HEK293 (cell line): ENCODE data around the gene HNRNPH1.

Source experiments
- CTCF ChIA-PET: fragments of 350-600 bp; formaldehyde crosslinking; extraction: SDS; loops from one replicate; lab custom pipeline; 2021; ENCODE audit warnings: antibody characterized with exemption; lab: Yijun Ruan, JAX
- POLR2A ChIA-PET: fragments of 300-600 bp; formaldehyde crosslinking; extraction: SDS; loops from one replicate; lab custom pipeline; 2020; ENCODE audit warnings: antibody characterized with exemption, inconsistent platforms; lab: Yijun Ruan, JAX
- H3K27ac ChIP-seq: fragments of 200-500 bp; sonication (Bioruptor generic); 2 replicates; pipeline ENCODE4 v1.5.1; 2014; ENCODE audit warnings: low read depth, low read length, control low read depth, inconsistent platforms; ENCODE audit errors: extremely low read depth
- H3K36me3 ChIP-seq, 2 experiments: fragments of 200-500 bp in 1 of 2; sonication (Bioruptor generic) in 1 of 2; 1 replicate in 1 of 2; 2 replicates in 1 of 2; pipeline ENCODE4 v1.5.1; 2014 to 2017; ENCODE audit warnings: inconsistent platforms in 2 of 2, low read length in 2 of 2; ENCODE audit not compliant: control insufficient read depth in 2 of 2, insufficient read depth in 1 of 2
- H3K4me1 ChIP-seq: fragments of 200-500 bp; sonication (Bioruptor generic); 2 replicates; pipeline ENCODE4 v1.5.1; 2014; ENCODE audit warnings: mild to moderate bottlenecking, low read length, inconsistent platforms; ENCODE audit not compliant: control insufficient read depth, insufficient read depth
- H3K4me3 ChIP-seq: 2 replicates; pipeline ENCODE4 v1.5.1; 2011; ENCODE audit warnings: low read depth, mild to moderate bottlenecking, control low read depth, low read length, moderate library complexity
- H3K9me3 ChIP-seq: fragments of 200-500 bp; sonication (Bioruptor generic); 2 replicates; pipeline ENCODE4 v1.5.1; 2014; ENCODE audit warnings: low read depth, low read length, inconsistent platforms; ENCODE audit not compliant: control insufficient read depth, insufficient read depth
- OSR2 ChIP-seq: fragments of 450-650 bp; formaldehyde crosslinking; IDR thresholded peaks from 2 replicates; pipeline ENCODE4 v1.5.1; 2016; ENCODE audit warnings: missing biosample characterization, missing genetic modification characterization
- PRDM6 ChIP-seq: fragments of 450-650 bp; formaldehyde crosslinking; IDR thresholded peaks from 2 replicates; pipeline ENCODE4 v1.5.1; 2017; ENCODE audit warnings: missing biosample characterization, missing genetic modification characterization
- REPIN1 ChIP-seq: fragments of 450-650 bp; formaldehyde crosslinking; IDR thresholded peaks from 2 replicates; pipeline ENCODE4 v1.5.1; 2017; ENCODE audit warnings: missing biosample characterization, missing genetic modification characterization, low read depth
- SCRT1 ChIP-seq: fragments of 450-650 bp; formaldehyde crosslinking; IDR thresholded peaks from 2 replicates; pipeline ENCODE4 v1.5.1; 2016; ENCODE audit warnings: missing biosample characterization, missing genetic modification characterization, borderline replicate concordance
- TCF7L2 ChIP-seq: IDR thresholded peaks from 2 replicates; pipeline ENCODE4 v1.6.1; 2011; ENCODE audit warnings: low read depth, mild to moderate bottlenecking, inconsistent platforms, low read length, moderate library complexity, borderline replicate concordance
- YY1 ChIP-seq: fragments of 450-650 bp; formaldehyde crosslinking; IDR thresholded peaks from 2 replicates; pipeline ENCODE4 v1.5.1; 2018; ENCODE audit warnings: missing biosample characterization, missing genetic modification characterization
- ZBTB21 ChIP-seq: fragments of 450-650 bp; formaldehyde crosslinking; IDR thresholded peaks from 2 replicates; pipeline ENCODE4 v1.5.1; 2017; ENCODE audit warnings: missing biosample characterization, missing genetic modification characterization
- ZBTB6 ChIP-seq: fragments of 450-650 bp; formaldehyde crosslinking; IDR thresholded peaks from 2 replicates; pipeline ENCODE4 v1.5.1; 2017; ENCODE audit warnings: missing biosample characterization, missing genetic modification characterization
- ZEB2 ChIP-seq: fragments of 450-650 bp; formaldehyde crosslinking; IDR thresholded peaks from 2 replicates; pipeline ENCODE4 v1.5.1; 2016; ENCODE audit warnings: missing biosample characterization, missing genetic modification characterization
- ZNF10 ChIP-seq: fragments of 450-650 bp; formaldehyde crosslinking; IDR thresholded peaks from 2 replicates; pipeline ENCODE4 v1.5.1; 2017; ENCODE audit warnings: missing biosample characterization, missing genetic modification characterization
- ZNF157 ChIP-seq: fragments of 450-650 bp; formaldehyde crosslinking; IDR thresholded peaks from 2 replicates; pipeline ENCODE4 v1.5.1; 2016; ENCODE audit warnings: missing biosample characterization, missing genetic modification characterization
- ZNF174 ChIP-seq: fragments of 450-650 bp; formaldehyde crosslinking; IDR thresholded peaks from 2 replicates; pipeline ENCODE4 v1.5.0; 2017; ENCODE audit warnings: missing biosample characterization, mild to moderate bottlenecking, missing genetic modification characterization
- ZNF335 ChIP-seq: fragments of 450-650 bp; formaldehyde crosslinking; conservative IDR thresholded peaks from 2 replicates; pipeline ENCODE4 v1.5.1; 2016; ENCODE audit warnings: missing biosample characterization, missing genetic modification characterization
- ZNF354C ChIP-seq: fragments of 450-650 bp; formaldehyde crosslinking; IDR thresholded peaks from 2 replicates; pipeline ENCODE4 v1.5.1; 2016; ENCODE audit warnings: missing biosample characterization, missing genetic modification characterization, low read depth, borderline replicate concordance
- ZNF362 ChIP-seq: fragments of 450-650 bp; formaldehyde crosslinking; IDR thresholded peaks from 2 replicates; pipeline ENCODE4 v1.5.1; 2016; ENCODE audit warnings: missing biosample characterization, missing genetic modification characterization
- ZNF449 ChIP-seq: fragments of 450-650 bp; formaldehyde crosslinking; IDR thresholded peaks from 2 replicates; pipeline ENCODE4 v1.5.1; 2017; ENCODE audit warnings: missing biosample characterization, mild to moderate bottlenecking, missing genetic modification characterization, moderate library complexity
- ZNF555 ChIP-seq: fragments of 450-650 bp; formaldehyde crosslinking; conservative IDR thresholded peaks from 2 replicates; pipeline ENCODE4 v1.5.1; 2017; ENCODE audit warnings: missing biosample characterization, mild to moderate bottlenecking, missing genetic modification characterization, inconsistent platforms
- ZNF558 ChIP-seq: fragments of 450-650 bp; formaldehyde crosslinking; IDR thresholded peaks from 2 replicates; pipeline ENCODE4 v1.5.1; 2016; ENCODE audit warnings: missing biosample characterization, missing genetic modification characterization
- ZNF560 ChIP-seq: fragments of 450-650 bp; formaldehyde crosslinking; IDR thresholded peaks from 2 replicates; pipeline ENCODE4 v1.5.1; 2017; ENCODE audit warnings: missing biosample characterization, missing genetic modification characterization, borderline replicate concordance
- ZNF629 ChIP-seq: fragments of 450-650 bp; formaldehyde crosslinking; IDR thresholded peaks from 2 replicates; pipeline ENCODE4 v1.5.1; 2017; ENCODE audit warnings: missing biosample characterization, missing genetic modification characterization
- ZNF654 ChIP-seq: fragments of 450-650 bp; formaldehyde crosslinking; IDR thresholded peaks from 2 replicates; pipeline ENCODE4 v1.5.1; 2016; ENCODE audit warnings: low read depth, missing biosample characterization, missing genetic modification characterization
- ZNF785 ChIP-seq: fragments of 450-650 bp; formaldehyde crosslinking; IDR thresholded peaks from 2 replicates; pipeline ENCODE4 v1.5.1; 2016; ENCODE audit warnings: missing biosample characterization, missing genetic modification characterization
- ZNF837 ChIP-seq: fragments of 450-650 bp; formaldehyde crosslinking; IDR thresholded peaks from 2 replicates; pipeline ENCODE4 v1.5.1; 2016; ENCODE audit warnings: missing biosample characterization, missing genetic modification characterization
- ZSCAN18 ChIP-seq: fragments of 450-650 bp; formaldehyde crosslinking; IDR thresholded peaks from 2 replicates; pipeline ENCODE4 v1.5.1; 2016; ENCODE audit warnings: missing biosample characterization, missing genetic modification characterization

The HNRNPH1 gene

GRCh38 chr5:179599973-179600372, 23.5 kb downstream of the HNRNPH1 start:
- Histone ChIP-seq H3K27ac (no peak overlapping the region), H3K9me3 (no peaks in the 10 kb centered on the region), H3K4me3 (no peak overlapping the region), H3K4me1 (no peaks in the 10 kb centered on the region), H3K36me3 (peaks cover 27 to 80% of the 10 kb centered on the region in 2 experiments; a peak in 2 of 3 replicates)
- CTCF ChIA-PET, result interaction anchor here (0.6 kb wide), 1 partner anchor 1125 kb away, joined by 4 read pairs; no protein-coding TSS in a partner anchor
- POLR2A ChIA-PET, result interaction anchor here (1.3 kb wide), 1 partner anchor 35 kb away, joined by 7 read pairs; no protein-coding TSS in a partner anchor
- TF ChIP-seq ZNF335 (no peak), ZEB2 (tag by site-specific recombination) (no peak), YY1 (no peak), ZNF560 (tag by site-specific recombination) (no peak), ZNF362 (tag by site-specific recombination) (no peak), ZNF354C (tag by site-specific recombination) (no peak), ZNF10 (tag by site-specific recombination) (no peak), ZNF174 (tag by site-specific recombination) (no peak), ZNF157 (no peak), REPIN1 (tag by site-specific recombination) (no peak), SCRT1 (tag by site-specific recombination) (no peak), TCF7L2 (no peak), ZNF785 (tag by site-specific recombination) (no peak), ZNF555 (tag by site-specific recombination) (no peak), OSR2 (tag by site-specific recombination) (no peak), PRDM6 (tag by site-specific recombination) (no peak), ZNF629 (no peak), ZBTB21 (tag by site-specific recombination) (no peak), ZNF449 (tag by site-specific recombination) (no peak), ZNF558 (tag by site-specific recombination) (no peak)

- Histone ChIP-seq H3K4me3 (no peak overlapping the region), H3K36me3 (peaks cover 31 to 84% of the 10 kb centered on the region in 2 experiments; a peak in 2 of 3 replicates), H3K4me1 (no peaks in the 10 kb centered on the region), H3K27ac (no peak overlapping the region), H3K9me3 (no peaks in the 10 kb centered on the region)
- CTCF ChIA-PET, result interaction anchor here (0.6 kb wide), 1 partner anchor 1124 kb away, joined by 4 read pairs; no protein-coding TSS in a partner anchor
- POLR2A ChIA-PET, result no interaction called here
- no peak for TF ChIP-seq ZNF654 (tag by site-specific recombination)
- no peak for TF ChIP-seq ZSCAN18 (tag by site-specific recombination)
- no peak for TF ChIP-seq ZNF837
- no peak for TF ChIP-seq ZBTB6 (tag by site-specific recombination)
Measured at GRCh38 chr5:179599566-179599965, 23.9 kb downstream of the HNRNPH1 start.
